Loucy (cell line): ENCODE results near the gene ZNF766.

Experiments
- CTCF ChIP-seq: fragments of 200-600 bp; sonication (generic); conservative IDR thresholded peaks from 2 replicates; pipeline ENCODE4 v1.5.1; 2014; ENCODE audit warnings: mild to moderate bottlenecking, antibody characterized with exemption, low read length
- EZH2phosphoT487 ChIP-seq: fragments of 200-600 bp; IDR thresholded peaks from 2 replicates; pipeline ENCODE4 v1.6.1; 2018; ENCODE audit warnings: antibody characterized with exemption, mild to moderate bottlenecking, moderate library complexity, borderline replicate concordance

GRCh38 chr19:52345162-52345561, 75.8 kb downstream of the ZNF766 start:
- TF ChIP-seq CTCF (no peak), EZH2phosphoT487 (no peak)
